HG03060 (cell line): ENCODE measurements around the gene FH.

ENCODE experiments used
- ATAC-seq: cut with Tn5 transposase; IDR thresholded peaks from one replicate; pipeline ENCODE4 v1.9.1; 2021; ENCODE audit warnings: low read depth, moderate number of reproducible peaks; ENCODE audit not compliant: unreplicated experiment

FH gene

GRCh38 chr1:241460098-241460873, 59.3 kb downstream of the FH start:
- ATAC-seq: no peak

GRCh38 chr1:241459186-241459802, 60.3 kb downstream of the FH start:
- ATAC-seq: no peak

- no peak for ATAC-seq
Observed at GRCh38 chr1:241457421-241457820, 62.1 kb downstream of the FH start.

DNA sequence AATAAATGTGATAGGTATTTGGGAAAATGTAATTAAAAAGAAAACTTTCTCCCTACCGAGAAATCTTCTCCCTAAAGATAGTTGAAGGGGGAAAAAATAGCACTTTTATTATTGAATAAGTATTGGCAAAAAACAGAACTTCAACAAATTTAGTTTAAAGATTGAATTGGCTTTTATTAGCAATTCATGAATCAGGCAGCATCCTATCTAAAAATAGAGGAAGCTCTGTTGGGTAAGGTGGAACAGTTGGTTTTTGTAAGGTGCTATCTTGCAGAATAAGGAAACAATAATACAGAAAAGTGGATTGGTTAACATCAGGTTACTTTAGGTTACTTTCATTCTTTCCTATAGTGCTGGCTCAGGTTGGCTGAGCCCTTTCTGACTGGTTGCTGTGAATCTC, 62.8 kb downstream of the FH start:
- ATAC-seq: no peak

GRCh38 chr1:241453732-241454131, 65.8 kb downstream of the FH start:
- no peak for ATAC-seq

- no peak for ATAC-seq
Observed at GRCh38 chr1:241451956-241452355, 67.6 kb downstream of the FH start.
